Sciatic nerve (tissue), 2 donors: ENCODE results near the gene INPP5E. TPM values are rescaled to one million over a fixed set of nuclear protein-coding genes. Genes with fewer than 3 reads are reported as not detected.

ENCODE experiments used
- ATAC-seq: fragments of 200-7000 bp; cut with Tn5 transposase; one replicate; pipeline ENCODE4 v1.9.1; 2020; ENCODE audit warnings: mild to moderate bottlenecking, moderate library complexity
- DNase-seq: peaks from one replicate; pipeline ENCODE4 v3.0.0-alpha.2; 2020; ENCODE audit warnings: low spot score
- intact Hi-C: fragments of 100-400 bp; cut with DNase I; formaldehyde crosslinking; loops from one replicate; pipeline ENCODE4 v1.14.2; 2022
- total RNA-seq: library from RNA; stranded (reverse); fragmentation: NEBNext Ultra II Directional; extraction: Animal tissue kit (Norgen Biotek cat#: 25700); gene quantifications from one replicate; pipeline ENCODE4 v1.2.1, GENCODE V29; 2021
- donor health status: DM: no; HTN: no; CAD: no.
- donor health status: DM: no; HTN: no; CAD: no.

The INPP5E gene, protein sequence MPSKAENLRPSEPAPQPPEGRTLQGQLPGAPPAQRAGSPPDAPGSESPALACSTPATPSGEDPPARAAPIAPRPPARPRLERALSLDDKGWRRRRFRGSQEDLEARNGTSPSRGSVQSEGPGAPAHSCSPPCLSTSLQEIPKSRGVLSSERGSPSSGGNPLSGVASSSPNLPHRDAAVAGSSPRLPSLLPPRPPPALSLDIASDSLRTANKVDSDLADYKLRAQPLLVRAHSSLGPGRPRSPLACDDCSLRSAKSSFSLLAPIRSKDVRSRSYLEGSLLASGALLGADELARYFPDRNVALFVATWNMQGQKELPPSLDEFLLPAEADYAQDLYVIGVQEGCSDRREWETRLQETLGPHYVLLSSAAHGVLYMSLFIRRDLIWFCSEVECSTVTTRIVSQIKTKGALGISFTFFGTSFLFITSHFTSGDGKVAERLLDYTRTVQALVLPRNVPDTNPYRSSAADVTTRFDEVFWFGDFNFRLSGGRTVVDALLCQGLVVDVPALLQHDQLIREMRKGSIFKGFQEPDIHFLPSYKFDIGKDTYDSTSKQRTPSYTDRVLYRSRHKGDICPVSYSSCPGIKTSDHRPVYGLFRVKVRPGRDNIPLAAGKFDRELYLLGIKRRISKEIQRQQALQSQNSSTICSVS
- 18.0 TPM for total RNA-seq

DNA sequence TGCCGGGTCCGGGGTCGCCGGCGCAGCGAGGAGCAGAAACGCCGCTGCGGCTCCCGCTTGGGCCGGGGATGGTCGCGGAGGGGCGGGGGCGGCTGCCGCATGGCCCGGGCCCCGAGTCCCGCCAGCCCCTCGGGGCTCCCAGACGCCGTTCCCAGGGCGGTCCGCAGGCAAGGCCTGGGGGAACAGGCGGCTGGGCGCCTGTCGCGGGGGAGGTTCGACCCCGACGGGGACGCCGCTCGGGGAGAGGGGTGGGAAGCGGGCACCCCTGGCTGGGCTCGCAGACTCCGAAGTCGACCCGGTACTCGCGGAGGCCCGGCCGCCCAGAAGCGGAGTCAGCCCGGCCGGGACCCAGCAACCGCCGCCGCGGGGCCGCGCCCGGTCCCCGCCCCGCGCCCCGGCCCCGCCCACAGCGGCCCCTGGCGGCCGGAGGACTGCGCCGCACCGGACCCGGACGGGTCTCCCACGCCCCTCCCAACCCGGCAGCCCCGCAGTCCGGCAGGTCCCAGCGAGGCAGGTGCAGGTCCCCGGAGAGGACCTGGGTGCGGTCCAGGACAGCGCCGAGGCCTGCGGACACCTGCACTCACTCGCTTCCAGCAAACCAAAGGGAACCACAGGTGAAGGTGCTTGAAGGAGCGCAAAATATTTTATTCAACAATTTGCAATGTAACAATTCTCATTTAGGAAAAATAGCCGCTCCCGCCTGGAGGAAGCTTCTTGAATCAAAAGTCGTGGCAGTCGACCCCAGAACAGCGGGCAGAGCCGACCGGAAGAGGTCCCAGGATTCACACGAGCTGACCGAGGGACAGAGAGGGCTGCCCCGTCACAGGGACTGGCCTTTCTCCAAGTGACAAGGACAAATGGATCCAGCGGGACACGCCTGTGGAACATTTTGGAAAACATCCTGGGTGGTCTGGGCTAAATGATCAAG, at the start of gene INPP5E:
TSS of gene INPP5E (minus strand) at position 365 of the 928 bp plus-strand sequence. CDS start 426 bp downstream, outside the sequence.
- ATAC-seq (peak; percentile 81), DNase-seq (peak; percentile 84)
- intact Hi-C loops, result no loop called here

DNA sequence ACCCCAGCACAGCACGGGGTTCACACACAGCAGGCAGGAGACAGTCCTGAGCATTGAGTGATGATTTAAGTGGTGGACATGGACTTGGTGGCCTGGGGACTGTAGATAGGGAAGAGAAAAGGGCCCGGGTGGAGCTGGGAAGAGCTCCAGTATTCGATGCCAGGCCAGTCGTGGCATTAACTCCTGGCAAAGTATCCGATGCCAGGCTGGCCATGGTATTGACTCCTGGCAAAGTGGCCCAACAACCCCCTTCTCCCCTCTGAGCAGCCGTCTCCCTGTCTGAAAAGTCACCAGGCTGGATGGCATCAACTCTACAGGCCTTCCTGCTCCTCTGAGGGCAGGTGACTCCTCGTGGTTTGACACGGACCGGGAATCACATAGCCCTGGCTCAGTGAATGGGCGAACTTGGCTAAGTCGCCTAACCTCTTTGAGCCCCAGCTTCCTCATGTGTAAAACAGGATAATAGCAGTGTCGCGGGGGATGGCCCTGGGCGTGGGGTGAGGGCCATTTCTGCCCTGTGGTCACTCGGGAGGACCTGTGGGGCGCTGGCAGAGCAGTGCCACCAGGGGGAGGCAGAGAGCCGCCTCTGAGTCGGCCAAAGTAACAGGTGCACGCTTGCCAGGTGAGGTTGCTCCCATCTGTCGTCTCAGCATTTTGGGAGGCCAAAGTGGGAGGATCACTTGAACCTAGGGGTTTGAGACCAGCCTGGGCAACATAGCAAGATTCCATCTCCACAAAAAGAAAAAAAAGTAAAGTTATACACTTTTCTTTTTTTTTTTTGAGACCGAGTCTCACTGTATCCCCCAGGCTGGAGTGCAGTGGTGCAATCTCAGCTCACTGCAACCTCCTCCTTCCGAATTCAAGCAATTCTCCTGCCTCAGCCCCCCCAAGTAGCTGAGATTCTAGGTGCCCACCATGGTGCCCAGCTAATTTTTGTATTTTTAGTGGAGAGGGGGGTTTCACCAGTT, 48.9 kb upstream of the INPP5E start:
- peak; percentile 85 for DNase-seq
- ATAC-seq, result peak; percentile 31
- intact Hi-C loops, result no loop called here

GRCh38 chr9:136487672-136488071, 48.0 kb upstream of the INPP5E start:
- intact Hi-C loops, result loop anchor here (2.0 kb wide), 1 partner anchor 139 kb away; no protein-coding TSS in a partner anchor
- DNase-seq (no peak), ATAC-seq (no peak)

DNA sequence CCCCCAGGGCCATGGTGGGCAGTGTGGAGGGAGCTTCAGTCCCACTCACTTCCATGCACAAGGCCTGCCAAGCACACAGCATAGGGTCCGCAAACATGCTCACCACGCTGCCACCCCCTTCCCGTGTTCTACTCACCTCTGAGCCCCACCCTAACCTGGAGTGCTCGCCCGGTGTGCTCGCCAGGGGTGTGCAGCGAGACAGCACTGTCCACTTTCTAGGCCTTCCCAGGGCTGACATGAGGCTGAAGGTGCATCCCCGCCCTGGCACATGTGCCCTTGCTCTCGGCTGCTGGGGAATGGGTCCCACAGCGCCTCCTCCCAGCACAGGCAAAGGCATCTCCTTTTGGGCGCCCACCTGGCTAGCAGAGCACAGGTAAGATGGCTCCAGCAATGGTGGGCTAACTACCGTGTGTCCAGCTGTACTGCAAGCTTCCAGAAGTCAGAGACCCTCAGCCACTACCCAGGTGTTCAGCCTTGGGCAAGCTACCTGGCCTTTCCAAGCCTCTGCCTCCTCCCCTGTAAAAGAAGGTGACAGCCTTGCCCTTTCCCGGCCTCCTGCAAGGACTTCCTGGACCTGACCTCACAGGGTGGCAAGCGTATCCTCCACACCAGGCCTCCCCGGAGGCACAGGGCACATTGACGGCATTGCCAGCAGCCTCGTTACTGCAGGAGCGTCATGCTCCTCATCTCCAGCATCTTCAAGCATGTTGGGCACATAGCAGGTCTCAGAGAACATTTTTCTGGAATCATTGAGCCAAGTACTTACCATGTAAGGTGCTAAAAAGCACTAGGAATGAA, 47.4 kb upstream of the INPP5E start:
- intact Hi-C loops, result loop anchor here (2.0 kb wide), 1 partner anchor 140 kb away; no protein-coding TSS in a partner anchor
- no peak for DNase-seq
- no peak for ATAC-seq

GRCh38 chr9:136486131-136486530, 46.5 kb upstream of the INPP5E start:
- intact Hi-C loops, result loop anchor here (2.0 kb wide), 1 partner anchor 141 kb away; no protein-coding TSS in a partner anchor
- DNase-seq (no peak), ATAC-seq (no peak)

GRCh38 chr9:136485049-136486045, 45.7 kb upstream of the INPP5E start:
- peak; percentile 31 for ATAC-seq
- DNase-seq, result peak; percentile 91
- intact Hi-C loops, result loop anchor here (2.0 kb wide), 1 partner anchor 141 kb away; no protein-coding TSS in a partner anchor

- intact Hi-C loops, result no loop called here
- ATAC-seq, result peak; percentile 0
- DNase-seq, result no peak
Observed at GRCh38 chr9:136484153-136485048, 44.8 kb upstream of the INPP5E start.

DNA sequence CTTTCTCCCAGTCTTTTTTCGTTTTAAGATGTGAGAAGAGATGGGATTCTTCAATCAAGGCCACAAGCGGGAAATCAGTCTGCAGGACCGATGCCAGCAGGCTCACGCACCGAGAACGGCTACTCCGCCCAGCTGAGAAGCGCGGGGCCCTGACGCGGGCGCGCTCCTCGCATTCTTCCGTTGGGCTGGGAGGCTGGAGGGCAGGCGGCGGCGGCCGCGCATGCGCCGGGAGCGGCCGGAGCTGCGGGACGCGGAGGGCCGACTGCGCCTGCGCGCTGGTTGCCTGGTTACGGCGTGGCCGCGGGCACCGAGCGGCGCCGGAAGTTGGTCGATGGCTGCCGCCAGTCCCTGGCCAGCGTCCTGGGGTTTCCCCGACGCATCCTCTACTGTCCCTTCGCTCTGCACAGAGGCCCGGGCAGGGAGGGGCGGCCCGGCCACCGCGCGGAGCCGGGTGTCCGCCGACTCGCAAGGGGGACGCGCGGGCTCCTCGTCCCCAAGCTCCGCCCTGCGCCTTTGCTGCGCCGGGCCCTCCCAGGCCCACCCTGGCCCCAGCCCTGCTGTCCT, 44.0 kb upstream of the INPP5E start:
- ATAC-seq (peak; percentile 68), DNase-seq (peak; percentile 98)
- intact Hi-C loops, result no loop called here

DNA sequence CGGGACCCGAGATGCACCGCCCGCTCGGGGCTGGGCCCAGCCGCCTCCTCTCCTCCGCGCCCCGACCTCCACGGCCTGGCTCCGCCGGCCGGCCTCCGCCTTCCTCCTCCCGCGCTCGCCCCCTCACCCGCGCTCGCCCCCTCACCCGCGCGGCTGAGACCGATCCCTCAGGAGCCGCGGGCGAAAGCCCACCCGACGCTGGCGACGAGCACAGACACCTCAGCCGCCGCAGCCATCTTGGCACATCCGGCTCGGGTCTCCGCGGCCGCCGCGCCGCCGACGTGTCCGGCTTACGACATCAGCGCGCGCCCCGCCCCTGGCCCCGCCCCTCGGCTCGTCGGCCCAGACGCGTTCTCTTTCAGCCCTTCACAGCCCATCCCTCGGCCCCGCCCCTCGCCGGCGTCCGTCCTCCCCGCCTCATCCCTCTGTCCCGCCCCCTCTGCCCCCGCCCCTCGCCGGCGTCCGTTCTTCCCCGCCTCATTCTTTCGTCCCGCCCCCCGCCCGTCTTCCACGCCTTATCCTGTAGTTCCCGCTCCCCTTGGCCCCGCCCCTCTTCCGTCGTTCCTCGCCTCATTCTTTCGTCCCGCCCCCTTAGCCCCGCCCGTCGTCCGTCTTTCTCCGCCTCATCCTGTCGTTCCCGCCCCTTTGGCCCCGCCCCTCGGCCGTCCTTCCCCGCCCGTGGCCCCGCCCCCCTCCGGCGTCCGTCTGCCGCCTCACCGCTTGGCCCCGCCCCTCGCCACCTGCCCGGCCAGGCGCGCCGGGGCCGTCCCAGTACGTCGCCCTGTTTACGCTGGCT, 43.3 kb upstream of the INPP5E start, which contains the start of gene SEC16A:
TSS of gene SEC16A (minus strand) at position 248 of the 796 bp plus-strand sequence. CDS start 5,425 bp downstream, outside the sequence.
- DNase-seq, result peak; percentile 100
- intact Hi-C loops, result no loop called here
- ATAC-seq, result peak; percentile 91

- no peak for DNase-seq
- ATAC-seq, result no peak
- intact Hi-C loops, result no loop called here
Observed at GRCh38 chr9:136482046-136482792, 42.6 kb upstream of the INPP5E start.

DNA sequence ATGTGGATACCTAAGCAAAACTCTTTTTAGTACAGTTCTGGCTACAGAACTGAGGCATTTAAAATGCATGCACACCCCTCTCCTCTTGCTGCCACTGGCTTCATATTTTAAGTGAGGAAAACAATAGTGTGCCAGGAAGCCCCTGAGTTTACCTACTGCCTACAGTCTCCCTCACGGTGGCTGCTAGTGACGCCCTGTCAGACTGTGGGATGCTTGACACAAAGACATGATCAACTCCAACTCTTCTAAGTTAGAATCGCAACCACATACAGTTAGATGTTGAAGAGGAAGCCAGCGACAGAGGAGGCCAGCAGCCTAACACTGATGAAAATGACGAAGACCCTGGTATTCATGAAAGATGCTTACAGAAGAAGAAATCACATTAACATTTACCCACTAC, 41.9 kb upstream of the INPP5E start:
- DNase-seq (no peak), ATAC-seq (no peak)
- intact Hi-C loops, result no loop called here

GRCh38 chr9:136476369-136477150, 36.9 kb upstream of the INPP5E start:
- ATAC-seq, result no peak
- no peak for DNase-seq
- intact Hi-C loops, result no loop called here
